Upper lobe of right lung (tissue), 1 donor: ENCODE measurements around the gene CAMTA1. TPM values are rescaled to one million over a fixed set of nuclear protein-coding genes. Genes with fewer than 3 reads are reported as not detected.

Source experiments
- ATAC-seq: fragments of 200-7000 bp; cut with Tn5 transposase; one replicate; pipeline ENCODE4 v1.9.1; 2020; ENCODE audit warnings: mild to moderate bottlenecking, moderate library complexity
- DNase-seq: peaks from one replicate; pipeline ENCODE4 v3.0.0-alpha.2; 2020
- H3K27ac ChIP-seq: fragments of 200-600 bp; one replicate; pipeline ENCODE4 v1.8.0; 2022
- H3K27me3 ChIP-seq: fragments of 200-600 bp; one replicate; pipeline ENCODE4 v1.8.0; 2022; ENCODE audit warnings: mild to moderate bottlenecking
- H3K36me3 ChIP-seq: fragments of 200-600 bp; one replicate; pipeline ENCODE4 v1.8.0; 2022
- H3K4me1 ChIP-seq: fragments of 200-600 bp; one replicate; pipeline ENCODE4 v1.8.0; 2022
- H3K4me3 ChIP-seq: fragments of 200-600 bp; one replicate; pipeline ENCODE4 v1.8.0; 2022; ENCODE audit warnings: mild to moderate bottlenecking
- H3K9me3 ChIP-seq: fragments of 200-600 bp; one replicate; pipeline ENCODE4 v1.8.0; 2022
- CTCF ChIP-seq: fragments of 200-600 bp; IDR thresholded peaks from one replicate; pipeline ENCODE4 v1.8.0; 2022; ENCODE audit warnings: antibody characterized with exemption
- intact Hi-C: fragments of 100-400 bp; cut with DNase I; formaldehyde crosslinking; loops from one replicate; pipeline ENCODE4 v1.11.0; 2022
- total RNA-seq: library from RNA; stranded (reverse); fragmentation: NEBNext Ultra II Directional; extraction: Animal tissue kit (Norgen Biotek cat#: 25700); gene quantifications from one replicate; pipeline ENCODE4 v1.2.1, GENCODE V29; 2021
- donor health status: DM: no; HTN: yes; CAD: no; lungs with severe emphysema.

CAMTA1 gene
- total RNA-seq, 1 donor from 2014 or later: 63.4 TPM

- no peaks in the 10 kb centered on the region for H3K9me3 ChIP-seq
- no peaks in the 10 kb centered on the region for H3K27me3 ChIP-seq
- no peaks in the 10 kb centered on the region for H3K36me3 ChIP-seq
- H3K4me3 ChIP-seq: no peak overlapping the region
- intact Hi-C loops: no loop called here
- DNase-seq: no peak
- no peaks in the 10 kb centered on the region for H3K4me1 ChIP-seq
- no peak for TF ChIP-seq CTCF
- ATAC-seq: no peak
- H3K27ac ChIP-seq: no peak overlapping the region
Observed at GRCh38 chr1:6991266-6991665, 206.0 kb downstream of the CAMTA1 start.

DNA sequence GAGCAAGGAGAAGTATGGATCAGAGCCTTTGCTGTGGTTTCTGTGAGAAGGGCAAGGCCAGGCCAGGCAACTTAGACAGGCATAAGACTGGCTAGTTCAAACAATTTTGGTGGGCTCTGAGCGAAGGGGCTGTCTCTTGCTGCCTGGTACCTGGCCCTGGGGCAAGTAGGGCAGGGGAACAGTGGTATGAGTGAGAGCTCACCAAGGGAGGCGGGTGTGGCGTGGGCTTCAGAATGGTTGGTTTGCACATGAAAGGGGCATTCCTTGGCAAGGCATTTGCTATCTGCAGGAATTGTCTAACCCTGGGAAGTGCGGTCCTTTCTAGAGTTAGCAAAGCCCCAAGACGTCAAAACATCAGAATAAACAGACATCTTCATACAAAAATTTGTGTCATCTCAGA, 210.5 kb downstream of the CAMTA1 start:
- ATAC-seq (no peak), DNase-seq (no peak)
- Histone ChIP-seq H3K27ac (no peak overlapping the region), H3K36me3 (no peaks in the 10 kb centered on the region), H3K4me3 (no peak overlapping the region), H3K4me1 (no peaks in the 10 kb centered on the region), H3K27me3 (no peaks in the 10 kb centered on the region), H3K9me3 (no peaks in the 10 kb centered on the region)
- no peak for TF ChIP-seq CTCF
- intact Hi-C loops: no loop called here

DNA sequence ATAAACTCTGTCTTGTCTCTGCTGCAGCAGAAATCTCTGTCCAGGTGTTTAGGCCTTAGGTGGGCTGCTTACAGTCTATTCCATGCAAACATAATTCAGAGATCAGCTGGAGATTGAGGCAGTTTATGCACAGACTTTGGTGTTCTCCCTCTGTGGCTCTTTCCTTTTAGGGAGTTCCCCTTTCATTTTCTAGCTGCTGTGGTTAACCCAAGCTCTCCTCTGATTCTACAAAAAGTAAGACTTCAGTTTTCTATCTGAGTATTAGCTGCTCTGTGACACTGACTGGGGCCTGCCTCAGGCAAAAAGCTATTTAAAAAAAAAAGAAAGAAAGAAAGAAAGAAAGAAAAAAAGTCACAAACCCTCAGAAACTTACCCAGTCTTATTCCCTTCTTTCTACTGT, 211.1 kb downstream of the CAMTA1 start:
- DNase-seq (no peak), ATAC-seq (no peak)
- no peak for TF ChIP-seq CTCF
- no peaks in the 10 kb centered on the region for H3K27me3 ChIP-seq
- intact Hi-C loops: no loop called here
- no peak overlapping the region for H3K4me3 ChIP-seq
- no peaks in the 10 kb centered on the region for H3K9me3 ChIP-seq
- H3K27ac ChIP-seq: no peak overlapping the region
- no peaks in the 10 kb centered on the region for H3K36me3 ChIP-seq
- no peaks in the 10 kb centered on the region for H3K4me1 ChIP-seq

DNA sequence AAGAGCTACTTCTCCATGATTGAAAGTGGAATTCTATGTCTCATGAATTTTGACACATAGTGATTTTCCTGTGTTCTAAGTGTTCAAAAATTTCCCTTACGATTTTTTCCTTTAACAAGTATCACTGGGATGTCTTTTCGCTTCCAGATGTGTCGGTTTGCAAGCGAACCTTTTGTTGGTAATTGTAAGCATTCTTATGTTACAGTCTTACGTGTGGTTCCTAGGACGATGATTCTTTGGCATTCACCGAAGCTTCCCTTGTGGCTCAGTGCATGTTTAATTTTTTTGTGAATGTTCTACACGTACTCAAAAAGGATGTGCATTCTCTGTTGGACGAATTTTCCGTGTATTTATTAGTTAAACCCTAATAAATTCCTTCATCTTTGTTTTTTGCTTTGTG, 211.6 kb downstream of the CAMTA1 start:
- no peaks in the 10 kb centered on the region for H3K36me3 ChIP-seq
- DNase-seq (no peak), ATAC-seq (no peak)
- H3K4me3 ChIP-seq: no peak overlapping the region
- intact Hi-C loops: no loop called here
- no peaks in the 10 kb centered on the region for H3K4me1 ChIP-seq
- no peaks in the 10 kb centered on the region for H3K9me3 ChIP-seq
- H3K27ac ChIP-seq: no peak overlapping the region
- no peak for TF ChIP-seq CTCF
- H3K27me3 ChIP-seq: no peaks in the 10 kb centered on the region

DNA sequence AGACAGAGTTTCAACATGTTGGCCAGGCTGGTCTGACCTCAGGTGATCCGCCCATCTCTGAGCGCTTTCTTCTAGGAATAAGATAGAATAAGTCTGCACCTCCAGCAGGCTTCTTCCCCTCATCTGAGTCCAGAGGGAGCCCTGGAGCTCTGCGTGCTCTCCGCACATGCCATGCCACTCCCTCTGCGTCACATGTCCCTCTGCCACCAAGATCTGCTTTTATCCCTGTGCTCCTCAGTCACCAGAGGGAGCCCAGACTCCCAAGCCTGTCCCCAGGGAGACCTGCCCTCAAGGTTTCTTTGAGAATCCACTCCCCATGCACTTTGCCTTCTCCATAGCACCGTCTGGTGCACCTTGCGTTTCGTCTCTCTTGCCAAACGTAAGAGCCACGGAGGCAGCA, 213.0 kb downstream of the CAMTA1 start:
- no peak for TF ChIP-seq CTCF
- ATAC-seq: no peak
- no peak for DNase-seq

GRCh38 chr1:6999826-7000225, 214.6 kb downstream of the CAMTA1 start:
- H3K27ac ChIP-seq: no peak overlapping the region
- intact Hi-C loops: no loop called here
- no peak for ATAC-seq
- H3K4me3 ChIP-seq: no peak overlapping the region
- no peak for DNase-seq
- no peaks in the 10 kb centered on the region for H3K36me3 ChIP-seq
- no peak for TF ChIP-seq CTCF
- peaks cover 1% of the 10 kb centered on the region for H3K27me3 ChIP-seq
- no peaks in the 10 kb centered on the region for H3K4me1 ChIP-seq
- no peaks in the 10 kb centered on the region for H3K9me3 ChIP-seq

More for the DNA sequence above, 213.0 kb downstream of the CAMTA1 start:
- Histone ChIP-seq H3K4me3 (no peak overlapping the region), H3K4me1 (no peaks in the 10 kb centered on the region), H3K36me3 (no peaks in the 10 kb centered on the region), H3K27me3 (no peaks in the 10 kb centered on the region), H3K27ac (no peak overlapping the region), H3K9me3 (no peaks in the 10 kb centered on the region)
- intact Hi-C loops: no loop called here
